H9 (cell line): ENCODE measurements around the gene MXRA7. TPM values are rescaled to one million over a fixed set of nuclear protein-coding genes. Genes with fewer than 3 reads are reported as not detected.

Source experiments
- DNase-seq: peaks from one replicate; pipeline ENCODE4 v3.0.0-alpha.2; 2017
- H2AFZ ChIP-seq: one replicate; pipeline ENCODE4 v1.6.1; 2013; ENCODE audit warnings: mild to moderate bottlenecking, low read length, control low read depth, moderate library complexity
- H2AK5ac ChIP-seq: 2 replicates; pipeline ENCODE4 v1.6.1; 2013; ENCODE audit warnings: low read length, control low read depth, mixed read lengths; ENCODE audit not compliant: insufficient read length
- H2BK120ac ChIP-seq: one replicate; pipeline ENCODE4 v1.6.1; 2013; ENCODE audit warnings: low read depth, mild to moderate bottlenecking, low read length, control low read depth, inconsistent platforms; ENCODE audit not compliant: poor library complexity, severe bottlenecking
- H2BK12ac ChIP-seq: 2 replicates; pipeline ENCODE4 v1.6.1; 2013; ENCODE audit warnings: low read length, control low read depth, mixed read lengths, low read depth; ENCODE audit not compliant: insufficient read length
- H2BK15ac ChIP-seq: 2 replicates; pipeline ENCODE4 v1.6.1; 2013; ENCODE audit warnings: low read depth, low read length, control low read depth
- H2BK20ac ChIP-seq: one replicate; pipeline ENCODE4 v1.6.1; 2013; ENCODE audit warnings: low read depth, mild to moderate bottlenecking, low read length, control low read depth, inconsistent platforms; ENCODE audit not compliant: poor library complexity, severe bottlenecking
- H2BK5ac ChIP-seq: 2 replicates; pipeline ENCODE4 v1.6.1; 2013; ENCODE audit warnings: low read length, control low read depth, mixed read lengths; ENCODE audit not compliant: insufficient read length
- H3K14ac ChIP-seq: 2 replicates; pipeline ENCODE4 v1.6.1; 2013; ENCODE audit warnings: low read length, control low read depth; ENCODE audit not compliant: insufficient read depth
- H3K18ac ChIP-seq: 2 replicates; pipeline ENCODE4 v1.6.1; 2013; ENCODE audit warnings: low read depth, mild to moderate bottlenecking, mixed read lengths, low read length, control low read depth; ENCODE audit not compliant: insufficient read length
- H3K23ac ChIP-seq: 2 replicates; pipeline ENCODE4 v1.6.1; 2013; ENCODE audit warnings: low read length, control low read depth, mixed read lengths, low read depth; ENCODE audit not compliant: insufficient read length
- H3K23me2 ChIP-seq: 2 replicates; pipeline ENCODE4 v1.6.1; 2013; ENCODE audit warnings: low read depth, mild to moderate bottlenecking, mixed read lengths, low read length, control low read depth; ENCODE audit not compliant: insufficient read length, poor library complexity, severe bottlenecking
- H3K27ac ChIP-seq: 2 replicates; pipeline ENCODE4 v1.5.1; 2013; ENCODE audit warnings: low read length, control low read depth, mixed read lengths, low read depth; ENCODE audit not compliant: insufficient read length
- H3K27me3 ChIP-seq: 2 replicates; pipeline ENCODE4 v1.6.1; 2013; ENCODE audit warnings: low read length, control low read depth, inconsistent platforms; ENCODE audit not compliant: insufficient read depth
- H3K4ac ChIP-seq: 2 replicates; pipeline ENCODE4 v1.6.1; 2013; ENCODE audit warnings: low read depth, mild to moderate bottlenecking, control low read depth, inconsistent platforms, low read length, moderate library complexity
- H3K4me1 ChIP-seq: 2 replicates; pipeline ENCODE4 v1.6.1; 2013; ENCODE audit warnings: low read length, control low read depth, inconsistent platforms; ENCODE audit not compliant: insufficient read depth
- H3K4me2 ChIP-seq: 2 replicates; pipeline ENCODE4 v1.6.1; 2013; ENCODE audit warnings: low read length, control low read depth, mixed read lengths; ENCODE audit not compliant: insufficient read length, insufficient read depth
- H3K56ac ChIP-seq: 2 replicates; pipeline ENCODE4 v1.6.1; 2013; ENCODE audit warnings: low read depth, mild to moderate bottlenecking, mixed read lengths, low read length, control low read depth; ENCODE audit not compliant: insufficient read length
- H3K79me1 ChIP-seq: 2 replicates; pipeline ENCODE4 v1.6.1; 2013; ENCODE audit warnings: low read depth, mild to moderate bottlenecking, moderate library complexity, low read length, control low read depth, inconsistent platforms; ENCODE audit not compliant: insufficient read depth, poor library complexity, severe bottlenecking
- H3K79me2 ChIP-seq: 2 replicates; pipeline ENCODE4 v1.6.1; 2013; ENCODE audit warnings: low read length, control low read depth, inconsistent platforms; ENCODE audit not compliant: insufficient read depth
- H3K9ac ChIP-seq: 2 replicates; pipeline ENCODE4 v1.6.1; 2013; ENCODE audit warnings: low read length, control low read depth, mixed read lengths; ENCODE audit not compliant: insufficient read length; ENCODE audit errors: extremely low read depth
- H3K9me3 ChIP-seq: one replicate; pipeline ENCODE4 v1.6.1; 2013; ENCODE audit warnings: low read depth, low read length, inconsistent platforms; ENCODE audit not compliant: control insufficient read depth
- H3T11ph ChIP-seq: one replicate; pipeline ENCODE4 v1.6.1; 2013; ENCODE audit warnings: mild to moderate bottlenecking, low read length, control low read depth, inconsistent platforms
- H4K20me1 ChIP-seq: one replicate; pipeline ENCODE4 v1.6.1; 2013; ENCODE audit not compliant: control insufficient read depth, insufficient read length, insufficient read depth
- H4K5ac ChIP-seq: 2 replicates; pipeline ENCODE4 v1.6.1; 2013; ENCODE audit warnings: low read depth, mild to moderate bottlenecking, mixed read lengths, low read length, control low read depth; ENCODE audit not compliant: insufficient read length
- H4K8ac ChIP-seq: replicated peaks from 2 replicates; pipeline ENCODE4 v1.6.1; 2013; ENCODE audit warnings: low read length, control low read depth, mixed read lengths, low read depth; ENCODE audit not compliant: insufficient read length
- H4K91ac ChIP-seq: 2 replicates; pipeline ENCODE4 v1.6.1; 2013; ENCODE audit warnings: low read depth, mild to moderate bottlenecking, moderate library complexity, mixed read lengths, low read length, control low read depth; ENCODE audit not compliant: insufficient read length
- H3K27ac Mint-ChIP-seq, 3 experiments: 2 replicates in 2 of 3; 3 replicates in 1 of 3; pipeline ENCODE4 v1.8.0; 2020 to 2021; ENCODE audit warnings: mixed read lengths in 3 of 3, mild to moderate bottlenecking in 1 of 3, moderate library complexity in 1 of 3
- H3K27me3 Mint-ChIP-seq: 2 replicates; pipeline ENCODE4 v1.8.0; 2021; ENCODE audit warnings: low read depth, mild to moderate bottlenecking, moderate library complexity, mixed read lengths
- H3K36me3 Mint-ChIP-seq, 3 experiments: 2 replicates in 2 of 3; 3 replicates in 1 of 3; pipeline ENCODE4 v1.8.0; 2020 to 2021; ENCODE audit warnings: low read depth in 3 of 3, mixed read lengths in 3 of 3; ENCODE audit not compliant: insufficient read depth in 1 of 3
- H3K4me1 Mint-ChIP-seq, 2 experiments: 2 replicates each; pipeline ENCODE4 v1.8.0; 2020; ENCODE audit warnings: mixed read lengths in 2 of 2
- H3K4me3 Mint-ChIP-seq, 2 experiments: 2 replicates in 1 of 2; 3 replicates in 1 of 2; pipeline ENCODE4 v1.8.0; 2020 to 2021; ENCODE audit warnings: mild to moderate bottlenecking in 2 of 2, mixed read lengths in 2 of 2, moderate library complexity in 1 of 2
- H3K9me3 Mint-ChIP-seq, 2 experiments: 2 replicates in 1 of 2; 3 replicates in 1 of 2; pipeline ENCODE4 v1.8.0; 2020; ENCODE audit warnings: mild to moderate bottlenecking in 2 of 2, mixed read lengths in 2 of 2, moderate library complexity in 1 of 2
- WGBS: extraction: QIAGEN DNeasy Blood & Tissue Kit; methylation state at CpG from one replicate; pipeline ENCODE4 v1.1.7; 2013; ENCODE audit warnings: missing lambda C conversion rate, low lambda C conversion rate, mixed read lengths; ENCODE audit not compliant: insufficient read length; ENCODE audit errors: extremely low coverage; 5-methylcytosine and 5-hydroxymethylcytosine counted together
- total RNA-seq: library from RNA; stranded (reverse); gene quantifications from 2 replicates; pipeline ENCODE4 v1.2.1, GENCODE V29; 2021
- TF ChIP-seq, protein P1 (sequence below): fragments of 200-600 bp; sonication (generic); conservative IDR thresholded peaks from 3 replicates; pipeline ENCODE4 v1.8.0; 2021; ENCODE audit warnings: antibody characterized with exemption, mild to moderate bottlenecking

The MXRA7 gene
- total RNA-seq, 1 experiment from 2014 or later, result 28.2 TPM

DNA sequence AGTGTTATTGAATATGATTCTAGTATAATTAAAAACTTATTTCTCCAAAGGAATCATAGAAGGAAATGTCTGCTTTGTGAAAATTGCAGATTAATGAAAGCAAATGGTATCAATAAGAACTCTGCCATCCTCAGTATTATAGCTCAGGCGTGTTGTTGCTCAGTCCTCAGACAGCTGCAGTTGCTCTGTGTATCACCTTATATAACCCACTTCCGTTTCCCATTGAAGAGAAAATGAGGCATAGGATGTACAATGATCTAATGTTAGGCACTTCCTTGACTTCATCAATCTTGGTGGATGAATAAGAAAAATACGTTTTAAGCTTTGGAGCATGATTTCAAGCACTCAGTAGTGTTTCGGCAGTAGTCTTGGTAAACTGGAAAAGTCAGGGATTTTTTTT is 41.2 kb upstream of the MXRA7 start:
- no peak overlapping the region for H3T11ph ChIP-seq
- no peak overlapping the region for H3K27ac Mint-ChIP-seq
- H3K4ac ChIP-seq, result no peak overlapping the region
- no peaks in the 10 kb centered on the region for H3K9me3 ChIP-seq
- no peaks in the 10 kb centered on the region for H3K27me3 Mint-ChIP-seq
- no peak overlapping the region for H3K14ac ChIP-seq
- H2AK5ac ChIP-seq, result no peak overlapping the region
- H3K18ac ChIP-seq, result no peak overlapping the region
- H4K5ac ChIP-seq, result no peak overlapping the region
- WGBS, result no CpG with 5 or more reads among the region's 4 CpGs
- H3K56ac ChIP-seq, result no peak overlapping the region
- H4K91ac ChIP-seq, result no peak overlapping the region
- H3K9me3 Mint-ChIP-seq, result no peaks in the 10 kb centered on the region; a peak in 1 of 5 replicates
- H3K23ac ChIP-seq, result no peak overlapping the region
- H2BK12ac ChIP-seq, result no peak overlapping the region
- no peak overlapping the region for H2BK5ac ChIP-seq
- H3K79me2 ChIP-seq, result no peaks in the 10 kb centered on the region
- no peak overlapping the region for H4K8ac ChIP-seq
- TF ChIP-seq, protein P1, sequence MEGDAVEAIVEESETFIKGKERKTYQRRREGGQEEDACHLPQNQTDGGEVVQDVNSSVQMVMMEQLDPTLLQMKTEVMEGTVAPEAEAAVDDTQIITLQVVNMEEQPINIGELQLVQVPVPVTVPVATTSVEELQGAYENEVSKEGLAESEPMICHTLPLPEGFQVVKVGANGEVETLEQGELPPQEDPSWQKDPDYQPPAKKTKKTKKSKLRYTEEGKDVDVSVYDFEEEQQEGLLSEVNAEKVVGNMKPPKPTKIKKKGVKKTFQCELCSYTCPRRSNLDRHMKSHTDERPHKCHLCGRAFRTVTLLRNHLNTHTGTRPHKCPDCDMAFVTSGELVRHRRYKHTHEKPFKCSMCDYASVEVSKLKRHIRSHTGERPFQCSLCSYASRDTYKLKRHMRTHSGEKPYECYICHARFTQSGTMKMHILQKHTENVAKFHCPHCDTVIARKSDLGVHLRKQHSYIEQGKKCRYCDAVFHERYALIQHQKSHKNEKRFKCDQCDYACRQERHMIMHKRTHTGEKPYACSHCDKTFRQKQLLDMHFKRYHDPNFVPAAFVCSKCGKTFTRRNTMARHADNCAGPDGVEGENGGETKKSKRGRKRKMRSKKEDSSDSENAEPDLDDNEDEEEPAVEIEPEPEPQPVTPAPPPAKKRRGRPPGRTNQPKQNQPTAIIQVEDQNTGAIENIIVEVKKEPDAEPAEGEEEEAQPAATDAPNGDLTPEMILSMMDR, result no peak
- no peaks in the 10 kb centered on the region for H3K4me1 Mint-ChIP-seq
- no peak overlapping the region for H2AFZ ChIP-seq
- no peak overlapping the region for H2BK120ac ChIP-seq
- no peak for DNase-seq
- H3K4me3 Mint-ChIP-seq, result no peak overlapping the region
- H3K79me1 ChIP-seq, result no peaks in the 10 kb centered on the region
- H3K27ac ChIP-seq, result no peak overlapping the region
- H3K4me2 ChIP-seq, result no peak overlapping the region
- H4K20me1 ChIP-seq, result no peaks in the 10 kb centered on the region
- peaks cover 6 to 33% (median 10%) of the 10 kb centered on the region in 3 experiments for H3K36me3 Mint-ChIP-seq
- no peaks in the 10 kb centered on the region for H3K4me1 ChIP-seq
- no peak overlapping the region for H3K9ac ChIP-seq
- no peaks in the 10 kb centered on the region for H3K23me2 ChIP-seq
- no peak overlapping the region for H2BK15ac ChIP-seq
- no peaks in the 10 kb centered on the region for H3K27me3 ChIP-seq
- no peak overlapping the region for H2BK20ac ChIP-seq
